Stimulated activated naive CD8-positive, alpha-beta T cell treated with anti-CD3 and anti-CD28 coated beads, Interleukin-15, Interleukin-2, amounts not matched to agents 100 U/mL and 50 U/mL, for 24 hours (primary cell): Measurements from ENCODE around the gene CFAP161.
A peak's percentile ranks its signal among the peaks of the same experiment; 100 is the strongest.

Experiments used
- ATAC-seq: fragments of 150-1000 bp; cut with Tn5 transposase; one replicate; pipeline ENCODE4 v1.10.0; 2021
- DNase-seq: peaks from one replicate; pipeline ENCODE4 v3.0.0; 2021

CFAP161 gene

DNA sequence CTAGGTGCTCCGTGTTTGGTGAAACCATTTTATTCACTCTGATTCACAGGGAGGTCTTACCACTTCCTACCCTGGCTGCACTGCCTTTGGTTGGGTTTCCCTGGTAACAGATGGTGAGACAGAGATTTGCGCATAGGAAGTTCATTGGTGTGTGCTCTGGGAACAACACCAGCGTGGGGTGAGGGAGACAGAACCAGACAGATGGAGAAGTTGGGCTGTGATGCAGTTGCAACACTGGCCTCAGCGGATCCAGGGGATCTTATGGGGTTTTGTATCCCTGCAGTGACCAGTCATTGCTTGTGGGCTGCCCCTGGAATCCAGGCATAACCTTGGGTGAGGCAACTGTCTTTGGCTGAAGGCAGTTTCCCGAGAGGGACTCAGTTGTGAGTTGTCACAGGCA, 50.1 kb downstream of the CFAP161 start:
- ATAC-seq (peak; percentile 41), DNase-seq (no peak)

DNA sequence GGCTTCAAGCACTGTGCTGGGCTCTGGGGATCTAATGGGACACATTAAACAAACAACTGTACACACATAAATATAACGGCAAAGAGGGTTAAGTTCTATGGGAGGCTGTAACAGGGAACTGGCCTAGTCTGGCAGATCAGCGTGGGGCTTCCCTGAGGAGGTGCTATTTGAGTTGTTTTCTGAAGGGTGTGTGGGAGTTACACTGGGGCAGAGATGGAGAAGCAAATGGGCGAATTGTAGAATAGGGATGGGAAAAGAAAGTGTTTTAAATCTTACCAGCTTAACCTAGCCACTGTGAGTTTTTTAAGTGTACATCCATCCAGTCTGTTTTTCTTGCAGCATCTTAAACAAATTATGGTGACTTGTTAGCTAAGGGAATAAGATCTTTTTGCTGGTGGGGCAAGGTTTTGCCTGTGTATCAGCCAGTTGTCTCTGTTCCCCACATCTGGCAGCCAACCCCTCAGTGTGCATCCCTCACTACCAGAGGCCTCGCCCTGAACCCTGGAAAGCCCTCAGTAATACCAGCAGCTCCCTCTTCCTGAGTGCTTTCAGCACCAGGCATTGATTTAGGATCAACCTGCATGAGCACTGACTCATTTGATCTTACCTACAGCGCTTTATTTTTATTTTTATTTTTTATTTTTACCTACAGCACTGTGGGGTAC, 51.7 kb downstream of the CFAP161 start:
- DNase-seq, result no peak
- ATAC-seq, result no peak

DNA sequence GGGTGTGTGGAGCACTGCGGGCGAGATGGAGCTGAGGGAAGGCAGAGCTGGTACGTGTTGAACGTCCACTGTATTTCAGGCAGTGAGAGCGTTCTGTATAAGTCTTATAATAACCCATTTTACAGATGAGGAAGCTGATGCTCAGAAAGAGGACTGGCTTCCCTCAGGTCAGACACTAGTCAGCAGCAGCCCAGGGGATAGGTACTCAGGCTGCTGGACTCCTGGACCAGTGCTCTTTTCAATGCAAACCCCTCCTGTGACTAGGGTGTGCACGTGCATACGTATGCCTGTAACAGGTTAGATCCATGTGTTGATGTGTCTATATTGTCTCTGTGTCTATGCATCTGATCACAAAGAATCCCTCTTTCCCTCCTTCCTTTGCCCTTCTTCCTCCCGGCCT, 54.3 kb downstream of the CFAP161 start:
- ATAC-seq (no peak), DNase-seq (no peak)

DNA sequence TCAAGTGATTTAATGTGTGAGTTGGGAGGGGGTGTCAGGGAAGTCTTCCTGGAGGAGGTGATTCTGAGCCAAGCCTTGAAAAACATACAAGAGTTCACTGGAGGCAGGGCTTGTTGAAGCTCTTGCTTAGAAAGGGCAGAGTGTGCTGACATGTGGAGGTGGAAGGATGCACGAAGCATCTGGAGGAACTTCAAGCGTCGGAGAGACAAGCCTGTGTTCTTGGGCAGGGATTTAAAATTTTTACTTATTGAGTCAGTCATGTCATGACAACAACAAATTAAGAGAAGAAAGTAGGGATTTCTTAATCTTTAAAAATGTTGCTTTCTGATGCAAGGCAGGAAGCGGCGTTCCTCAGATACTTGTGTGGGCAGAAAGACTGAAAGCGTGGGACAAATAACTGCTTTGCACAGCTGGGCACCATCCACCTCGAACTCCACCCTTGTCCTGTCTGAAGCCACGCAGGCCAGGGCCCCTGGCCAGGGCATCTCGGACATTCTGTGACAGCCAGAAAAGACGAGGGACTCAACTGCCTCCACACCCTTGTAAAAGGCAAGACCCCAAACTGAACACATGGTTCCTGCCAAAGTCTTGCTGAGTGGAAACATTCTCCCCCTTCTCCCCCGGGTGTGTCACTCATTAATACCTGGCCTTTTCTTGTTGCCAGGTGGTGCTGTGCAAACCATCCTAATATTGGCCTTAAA, 55.7 kb downstream of the CFAP161 start:
- no peak for ATAC-seq
- no peak for DNase-seq

DNA sequence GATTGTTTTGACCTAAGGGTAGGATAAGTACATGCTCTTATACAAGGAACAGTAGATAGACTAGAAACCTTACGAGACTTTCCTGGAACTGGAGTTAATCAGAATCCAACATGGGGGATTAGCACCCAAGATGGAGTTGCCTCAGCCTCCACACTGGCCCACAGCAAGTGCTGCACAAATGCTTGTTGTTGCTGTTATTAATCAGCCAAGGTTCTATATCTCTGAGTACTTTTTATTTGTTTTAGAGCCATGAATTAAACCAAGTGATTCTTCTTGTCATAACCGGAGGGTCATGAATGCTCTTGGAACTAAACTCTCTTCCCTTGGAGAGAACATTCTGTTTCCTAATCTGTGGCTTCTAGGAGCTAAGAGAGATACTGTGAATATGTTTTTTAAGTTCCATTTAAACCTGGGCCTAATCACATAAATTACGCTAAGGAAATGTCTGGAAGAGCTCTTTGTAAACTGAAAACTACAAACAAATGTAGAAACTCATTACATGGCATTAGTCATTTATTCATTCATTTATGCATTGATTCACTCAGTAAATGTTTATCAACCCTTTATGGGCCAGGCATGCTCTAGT, 56.9 kb downstream of the CFAP161 start:
- DNase-seq (no peak), ATAC-seq (no peak)

DNA sequence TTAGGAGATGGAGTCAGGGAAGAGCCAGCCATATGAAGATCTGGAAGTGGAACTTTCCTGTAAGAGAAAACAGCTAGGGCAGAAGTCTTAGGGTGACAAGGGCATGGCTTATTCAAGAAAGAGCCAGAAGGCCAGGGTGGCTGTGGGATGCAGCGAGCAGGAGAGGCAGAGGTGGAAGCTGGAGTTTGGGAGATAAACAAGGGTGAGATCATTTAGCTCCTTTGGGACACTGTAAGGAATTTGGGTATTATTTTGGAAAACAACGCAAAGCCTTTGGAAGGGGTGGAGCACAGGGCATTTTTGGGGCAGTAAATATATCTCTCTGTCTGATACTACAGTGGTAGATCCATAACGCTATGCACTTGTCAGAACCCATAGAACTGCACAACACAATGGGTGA, 57.6 kb downstream of the CFAP161 start:
- no peak for DNase-seq
- no peak for ATAC-seq

DNA sequence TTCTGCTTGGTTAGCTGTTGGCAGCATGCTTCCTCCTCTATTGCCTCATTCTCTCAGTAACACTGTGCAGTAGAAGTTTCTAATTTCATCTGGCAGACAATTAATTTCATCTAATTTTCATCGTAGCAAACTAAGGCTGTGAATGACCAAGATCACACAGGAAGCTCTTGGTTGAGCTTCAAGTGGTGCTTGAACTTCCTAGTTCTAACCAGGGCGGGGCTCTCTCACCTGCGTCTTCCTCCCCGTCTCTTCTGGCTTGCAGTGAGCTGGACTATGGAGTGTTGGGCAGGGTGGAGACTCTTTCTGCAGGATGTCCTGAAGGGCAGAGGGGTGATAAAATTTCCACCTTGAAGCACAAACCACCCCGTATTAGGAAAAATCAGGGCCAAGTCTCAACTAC, 60.7 kb downstream of the CFAP161 start:
- no peak for DNase-seq
- ATAC-seq, result no peak

DNA sequence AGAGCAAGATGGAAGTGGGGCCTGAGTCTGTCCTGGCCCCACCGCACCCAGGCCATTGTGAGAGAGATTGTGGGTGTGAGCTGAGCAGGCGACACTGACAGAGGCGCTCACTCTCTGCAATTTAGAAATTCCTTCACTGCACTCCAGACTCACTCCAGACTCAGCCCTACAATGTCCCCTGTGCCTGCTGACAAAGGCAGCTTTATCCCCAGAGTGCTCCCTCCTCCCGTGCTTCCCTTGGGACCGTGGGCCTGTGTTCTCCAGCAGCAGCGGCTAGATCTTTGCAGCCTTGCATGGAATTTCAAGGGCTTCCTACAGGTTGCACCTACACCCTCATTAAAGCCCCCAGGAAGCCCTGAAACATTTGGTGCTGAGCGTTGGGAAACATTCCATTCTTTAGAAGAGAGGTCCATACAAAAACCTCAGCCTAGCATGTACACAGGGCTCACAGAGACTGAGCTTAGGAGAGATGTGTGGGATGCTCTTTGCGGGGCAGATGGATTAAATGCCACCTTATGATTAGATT, 61.3 kb downstream of the CFAP161 start:
- no peak for ATAC-seq
- DNase-seq, result no peak

DNA sequence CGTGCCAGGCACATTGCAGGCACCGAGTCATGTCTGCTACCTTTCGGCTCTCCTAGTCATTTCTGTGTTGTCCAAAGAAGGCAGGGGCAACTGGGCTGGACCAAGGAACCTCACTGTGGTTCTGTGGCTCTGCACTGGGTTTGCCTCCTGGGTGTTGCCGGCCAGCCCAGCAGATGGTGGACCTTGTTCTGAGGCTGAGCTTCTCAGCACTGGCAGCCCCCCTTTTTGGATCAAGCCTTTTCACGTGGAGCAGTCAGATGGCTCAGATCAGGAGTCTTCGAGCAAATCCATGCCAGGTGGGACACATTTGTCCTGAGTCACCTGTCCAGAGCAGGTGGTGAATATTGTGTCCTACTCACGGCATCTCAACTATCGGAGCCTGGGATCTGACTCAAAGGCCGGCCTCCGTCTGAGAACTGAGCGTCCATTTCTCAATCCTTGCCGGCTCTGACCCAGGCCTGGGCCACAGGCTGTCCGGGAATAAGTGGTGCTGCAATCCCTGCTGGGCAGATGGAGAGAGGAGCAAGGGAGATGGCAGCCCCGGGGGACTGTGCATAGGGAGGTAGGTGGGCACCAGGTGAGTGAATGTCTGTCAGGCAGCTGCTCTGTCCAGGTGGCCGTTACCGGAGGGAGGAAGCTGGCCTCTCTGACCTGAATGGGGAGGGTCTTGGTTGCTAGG, 62.6 kb downstream of the CFAP161 start, which contains the start of gene IL16:
IL16 (plus strand) TSS at position 304 of the 679 bp plus-strand sequence. CDS start 28,521 bp downstream, outside the sequence.
- DNase-seq, result no peak
- ATAC-seq, result no peak

DNA sequence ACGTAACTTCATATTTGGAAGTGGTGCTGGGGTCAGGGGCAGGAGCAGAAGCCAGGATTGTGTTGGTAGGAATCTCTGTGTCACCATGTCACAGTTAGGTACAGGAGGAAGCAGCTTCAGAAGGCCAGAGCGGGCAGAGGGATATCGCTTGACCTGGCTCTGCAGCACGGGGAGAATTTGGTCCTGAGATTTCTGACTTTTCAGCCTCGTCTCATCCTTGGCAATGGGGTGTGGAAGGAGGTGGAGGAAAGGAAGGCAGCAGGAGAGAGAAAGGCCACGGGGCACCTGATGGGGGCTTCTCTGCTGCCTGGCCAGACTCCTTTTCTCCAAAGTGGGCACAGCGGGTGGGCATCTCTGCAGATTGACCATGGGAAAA, 63.2 kb downstream of the CFAP161 start:
- no peak for DNase-seq
- ATAC-seq, result no peak

DNA sequence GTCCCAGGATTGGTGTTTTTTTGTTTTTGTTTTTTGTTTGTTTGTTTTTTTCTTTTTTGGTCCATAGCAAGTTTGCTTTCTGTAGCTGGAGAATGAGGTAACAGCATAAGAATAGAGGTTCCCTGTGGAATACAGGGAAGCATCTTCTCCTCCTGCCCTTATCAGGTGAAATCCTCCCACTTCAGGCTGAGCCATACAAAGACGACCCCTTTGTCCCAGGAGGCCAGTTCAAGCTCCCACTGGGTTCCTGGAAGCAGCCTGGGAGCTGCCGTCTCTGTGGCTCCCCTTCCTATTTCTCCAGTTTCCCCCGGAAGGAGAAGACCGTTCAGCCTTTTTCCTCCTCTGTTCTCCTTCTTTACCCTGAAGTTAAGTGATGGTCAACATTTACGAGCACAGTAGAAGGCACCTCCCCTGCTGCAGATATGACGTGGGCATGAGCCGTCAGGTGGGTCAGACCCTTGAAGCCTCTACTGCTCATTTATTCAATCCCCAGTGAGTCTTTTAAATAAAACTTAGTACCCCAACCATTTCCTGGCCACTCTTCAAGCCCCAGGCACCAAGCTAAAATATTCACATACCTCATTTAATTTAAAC, 63.7 kb downstream of the CFAP161 start:
- ATAC-seq (no peak), DNase-seq (no peak)
